ENCODE data around the gene DLL4.

The DLL4 gene

GRCh38 chr15:40911693-40912092 lies 17.4 kb upstream of the DLL4 start:
- Histone ChIP-seq H4K20me1 (ENCODE audit: control insufficient read depth, insufficient read depth, low read depth, low read length) (no peaks in the 10 kb centered on the region), H3K9me2 (replicated peaks; ENCODE audit: control insufficient read depth, low read length) (no peaks in the 10 kb centered on the region), H3K9me3 (ENCODE audit: control insufficient read depth, insufficient read depth, low read length) (no peaks in the 10 kb centered on the region), H3K4me2 (ENCODE audit: low read length) (no peak overlapping the region), H3K36me3 (ENCODE audit: control insufficient read depth, low read length) (no peaks in the 10 kb centered on the region), H3K27me3 (ENCODE audit: control insufficient read depth, low read length) (peaks cover 5% of the 10 kb centered on the region; the same call in 1 of the 2 replicates), H3K4me1 (ENCODE audit: control insufficient read depth, low read length) (peaks cover 10% of the 10 kb centered on the region), H3K27ac (ENCODE audit: low read depth, low read length) (no peak overlapping the region), H3K4me3 (ENCODE audit: low read length) (no peak overlapping the region), H3K79me2 (ENCODE audit: control insufficient read depth, low read length) (no peaks in the 10 kb centered on the region), H3F3A (ENCODE audit: control insufficient read depth, insufficient read depth) (peaks cover 7% of the 10 kb centered on the region; the same call in 1 of the 2 replicates)
- no peak for TF ChIP-seq EZH2phosphoT487 (IDR thresholded peaks at IDR 0.05; ENCODE audit: borderline replicate concordance, low read length)
- no peak for TF ChIP-seq CTCF (IDR thresholded peaks at IDR 0.05; ENCODE audit: low read depth, low read length, poor library complexity, severe bottlenecking)

- H3K4me1 ChIP-seq (ENCODE audit: control insufficient read depth, low read length), result peaks cover 2% of the 10 kb centered on the region
- peaks cover 7% of the 10 kb centered on the region; the same call in 1 of the 2 replicates for H3F3A ChIP-seq (ENCODE audit: control insufficient read depth, insufficient read depth)
- no peaks in the 10 kb centered on the region for H3K36me3 ChIP-seq (ENCODE audit: control insufficient read depth, low read length)
- H4K20me1 ChIP-seq (ENCODE audit: control insufficient read depth, insufficient read depth, low read depth, low read length), result no peaks in the 10 kb centered on the region
- H3K27ac ChIP-seq (ENCODE audit: low read depth, low read length), result no peak overlapping the region
- H3K79me2 ChIP-seq (ENCODE audit: control insufficient read depth, low read length), result no peaks in the 10 kb centered on the region
- TF ChIP-seq CTCF (IDR thresholded peaks at IDR 0.05; ENCODE audit: low read depth, low read length, poor library complexity, severe bottlenecking) (no peak), EZH2phosphoT487 (IDR thresholded peaks at IDR 0.05; ENCODE audit: borderline replicate concordance, low read length) (no peak)
- H3K4me2 ChIP-seq (ENCODE audit: low read length), result no peak overlapping the region
- no peak overlapping the region for H3K4me3 ChIP-seq (ENCODE audit: low read length)
- peaks cover 5% of the 10 kb centered on the region; the same call in 1 of the 2 replicates for H3K27me3 ChIP-seq (ENCODE audit: control insufficient read depth, low read length)
- no peaks in the 10 kb centered on the region for H3K9me3 ChIP-seq (ENCODE audit: control insufficient read depth, insufficient read depth, low read length)
- no peaks in the 10 kb centered on the region for H3K9me2 ChIP-seq (replicated peaks; ENCODE audit: control insufficient read depth, low read length)
Measured at GRCh38 chr15:40912478-40912877, 16.7 kb upstream of the DLL4 start.

- H3K9me2 ChIP-seq (replicated peaks; ENCODE audit: control insufficient read depth, low read length), result no peaks in the 10 kb centered on the region
- H3K4me3 ChIP-seq (ENCODE audit: low read length), result no peak overlapping the region
- H3K4me2 ChIP-seq (ENCODE audit: low read length), result no peak overlapping the region
- TF ChIP-seq EZH2phosphoT487 (IDR thresholded peaks at IDR 0.05; ENCODE audit: borderline replicate concordance, low read length), result no peak
- no peak for TF ChIP-seq CTCF (IDR thresholded peaks at IDR 0.05; ENCODE audit: low read depth, low read length, poor library complexity, severe bottlenecking)
- no peak overlapping the region for H3K27ac ChIP-seq (ENCODE audit: low read depth, low read length)
- no peaks in the 10 kb centered on the region for H3K4me1 ChIP-seq (ENCODE audit: control insufficient read depth, low read length)
- peaks cover 5% of the 10 kb centered on the region; the same call in 1 of the 2 replicates for H3K27me3 ChIP-seq (ENCODE audit: control insufficient read depth, low read length)
- no peaks in the 10 kb centered on the region for H3K79me2 ChIP-seq (ENCODE audit: control insufficient read depth, low read length)
- no peaks in the 10 kb centered on the region for H3K36me3 ChIP-seq (ENCODE audit: control insufficient read depth, low read length)
- peaks cover 2% of the 10 kb centered on the region; the same call in 1 of the 2 replicates for H3F3A ChIP-seq (ENCODE audit: control insufficient read depth, insufficient read depth)
- H4K20me1 ChIP-seq (ENCODE audit: control insufficient read depth, insufficient read depth, low read depth, low read length), result no peaks in the 10 kb centered on the region
- H3K9me3 ChIP-seq (ENCODE audit: control insufficient read depth, insufficient read depth, low read length), result no peaks in the 10 kb centered on the region
Measured at GRCh38 chr15:40914013-40914412, 15.1 kb upstream of the DLL4 start.
